GM12872 (cell line): Measurements from ENCODE around the gene EVC2.

ENCODE experiments used
- TF ChIP-seq, protein P1 (sequence below): IDR thresholded peaks from 3 replicates; pipeline ENCODE4 v1.5.1; 2011; ENCODE audit warnings: low read depth, mild to moderate bottlenecking, low read length, moderate library complexity; ENCODE audit not compliant: insufficient read depth

Gene EVC2, protein sequence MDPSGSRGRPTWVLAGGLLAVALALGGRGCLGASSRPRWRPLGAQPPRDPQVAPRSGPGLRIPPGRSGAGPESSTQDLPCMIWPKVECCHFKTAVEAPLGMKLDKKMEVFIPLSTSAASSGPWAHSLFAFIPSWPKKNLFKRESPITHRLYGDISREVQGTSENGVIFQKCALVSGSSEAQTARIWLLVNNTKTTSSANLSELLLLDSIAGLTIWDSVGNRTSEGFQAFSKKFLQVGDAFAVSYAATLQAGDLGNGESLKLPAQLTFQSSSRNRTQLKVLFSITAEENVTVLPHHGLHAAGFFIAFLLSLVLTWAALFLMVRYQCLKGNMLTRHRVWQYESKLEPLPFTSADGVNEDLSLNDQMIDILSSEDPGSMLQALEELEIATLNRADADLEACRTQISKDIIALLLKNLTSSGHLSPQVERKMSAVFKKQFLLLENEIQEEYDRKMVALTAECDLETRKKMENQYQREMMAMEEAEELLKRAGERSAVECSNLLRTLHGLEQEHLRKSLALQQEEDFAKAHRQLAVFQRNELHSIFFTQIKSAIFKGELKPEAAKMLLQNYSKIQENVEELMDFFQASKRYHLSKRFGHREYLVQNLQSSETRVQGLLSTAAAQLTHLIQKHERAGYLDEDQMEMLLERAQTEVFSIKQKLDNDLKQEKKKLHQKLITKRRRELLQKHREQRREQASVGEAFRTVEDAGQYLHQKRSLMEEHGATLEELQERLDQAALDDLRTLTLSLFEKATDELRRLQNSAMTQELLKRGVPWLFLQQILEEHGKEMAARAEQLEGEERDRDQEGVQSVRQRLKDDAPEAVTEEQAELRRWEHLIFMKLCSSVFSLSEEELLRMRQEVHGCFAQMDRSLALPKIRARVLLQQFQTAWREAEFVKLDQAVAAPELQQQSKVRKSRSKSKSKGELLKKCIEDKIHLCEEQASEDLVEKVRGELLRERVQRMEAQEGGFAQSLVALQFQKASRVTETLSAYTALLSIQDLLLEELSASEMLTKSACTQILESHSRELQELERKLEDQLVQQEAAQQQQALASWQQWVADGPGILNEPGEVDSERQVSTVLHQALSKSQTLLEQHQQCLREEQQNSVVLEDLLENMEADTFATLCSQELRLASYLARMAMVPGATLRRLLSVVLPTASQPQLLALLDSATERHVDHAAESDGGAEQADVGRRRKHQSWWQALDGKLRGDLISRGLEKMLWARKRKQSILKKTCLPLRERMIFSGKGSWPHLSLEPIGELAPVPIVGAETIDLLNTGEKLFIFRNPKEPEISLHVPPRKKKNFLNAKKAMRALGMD

DNA sequence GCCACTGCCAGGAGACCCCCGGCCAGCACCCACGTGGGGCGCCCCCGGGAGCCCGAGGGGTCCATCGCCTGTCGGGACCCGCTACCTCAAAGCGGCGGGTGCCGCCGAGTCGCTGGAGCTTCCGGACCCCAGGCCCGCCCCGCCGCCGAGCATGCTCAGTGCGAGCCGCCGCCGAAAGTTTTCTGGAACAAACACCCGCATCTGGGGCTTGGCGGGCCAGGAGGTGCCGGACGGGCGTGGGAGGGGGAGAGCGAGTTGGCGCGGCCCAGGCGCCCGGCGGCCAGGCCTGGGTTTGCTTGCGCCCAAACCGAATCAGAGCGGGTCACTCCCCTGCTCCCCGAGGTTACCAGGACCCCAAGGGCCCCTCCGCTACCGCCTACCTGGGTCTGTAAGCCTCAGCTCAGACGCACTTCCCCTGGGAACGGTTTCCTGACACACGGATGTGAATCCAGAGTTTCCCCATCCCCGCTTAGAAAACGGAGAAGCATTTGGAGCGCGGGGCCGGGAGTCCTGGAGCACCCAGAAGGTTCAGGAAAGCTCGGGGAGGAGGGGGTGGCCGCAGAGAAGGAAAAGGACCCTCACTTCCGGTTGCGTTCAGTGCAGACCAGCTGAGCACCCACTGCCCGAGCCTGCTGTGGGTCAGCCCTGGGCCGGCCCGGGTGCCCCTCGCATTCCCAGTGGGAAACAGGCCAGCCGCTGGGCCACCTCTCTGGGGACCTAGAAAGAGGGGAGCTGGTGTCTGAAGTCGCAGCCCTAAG is at the start of gene EVC2:
EVC2 (minus strand) TSS at position 111 of the 758 bp plus-strand sequence; CDS start at position 65, 46 bp downstream.
- TF ChIP-seq, protein P1, sequence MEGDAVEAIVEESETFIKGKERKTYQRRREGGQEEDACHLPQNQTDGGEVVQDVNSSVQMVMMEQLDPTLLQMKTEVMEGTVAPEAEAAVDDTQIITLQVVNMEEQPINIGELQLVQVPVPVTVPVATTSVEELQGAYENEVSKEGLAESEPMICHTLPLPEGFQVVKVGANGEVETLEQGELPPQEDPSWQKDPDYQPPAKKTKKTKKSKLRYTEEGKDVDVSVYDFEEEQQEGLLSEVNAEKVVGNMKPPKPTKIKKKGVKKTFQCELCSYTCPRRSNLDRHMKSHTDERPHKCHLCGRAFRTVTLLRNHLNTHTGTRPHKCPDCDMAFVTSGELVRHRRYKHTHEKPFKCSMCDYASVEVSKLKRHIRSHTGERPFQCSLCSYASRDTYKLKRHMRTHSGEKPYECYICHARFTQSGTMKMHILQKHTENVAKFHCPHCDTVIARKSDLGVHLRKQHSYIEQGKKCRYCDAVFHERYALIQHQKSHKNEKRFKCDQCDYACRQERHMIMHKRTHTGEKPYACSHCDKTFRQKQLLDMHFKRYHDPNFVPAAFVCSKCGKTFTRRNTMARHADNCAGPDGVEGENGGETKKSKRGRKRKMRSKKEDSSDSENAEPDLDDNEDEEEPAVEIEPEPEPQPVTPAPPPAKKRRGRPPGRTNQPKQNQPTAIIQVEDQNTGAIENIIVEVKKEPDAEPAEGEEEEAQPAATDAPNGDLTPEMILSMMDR: no peak

DNA sequence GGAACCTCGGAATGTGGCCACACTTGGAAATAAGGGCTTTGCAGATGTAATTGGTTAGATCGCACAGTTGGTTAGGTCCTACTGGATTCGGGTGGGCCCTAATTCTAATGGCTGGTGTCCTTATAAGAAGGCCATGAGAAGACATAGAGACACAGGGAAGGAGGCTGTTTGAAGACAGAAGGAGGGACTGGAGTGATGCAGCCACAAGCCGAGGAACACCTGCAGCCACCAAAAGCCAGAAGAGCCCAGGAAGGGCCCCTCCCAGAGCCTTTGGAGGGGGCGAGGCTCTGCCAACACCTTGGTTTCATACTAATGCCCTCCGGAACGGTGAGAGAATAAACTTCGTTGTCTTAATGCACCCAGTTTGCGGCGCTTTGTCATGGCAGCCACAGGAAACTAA is 49.6 kb upstream of the EVC2 start:
- TF ChIP-seq, protein P1: no peak

DNA sequence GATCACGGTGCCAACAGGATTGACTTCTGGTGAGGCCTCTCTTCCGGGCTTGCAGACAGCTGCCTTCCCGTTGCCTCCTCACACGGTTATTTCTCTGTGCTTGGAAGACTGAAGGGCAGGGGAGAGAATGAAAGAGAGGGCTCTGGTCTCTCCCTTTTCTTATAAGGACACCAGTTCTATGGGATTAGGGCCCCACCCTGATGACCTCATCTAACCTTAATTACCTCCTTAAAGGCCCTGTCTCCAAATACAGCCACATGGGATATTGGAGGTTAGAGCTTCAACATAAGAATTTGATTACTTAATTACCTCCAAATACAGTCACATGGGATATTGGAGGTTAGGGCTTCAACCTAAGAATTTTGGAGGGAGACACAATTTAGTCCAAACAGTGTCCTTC is 49.2 kb upstream of the EVC2 start:
- TF ChIP-seq, protein P1: no peak

DNA sequence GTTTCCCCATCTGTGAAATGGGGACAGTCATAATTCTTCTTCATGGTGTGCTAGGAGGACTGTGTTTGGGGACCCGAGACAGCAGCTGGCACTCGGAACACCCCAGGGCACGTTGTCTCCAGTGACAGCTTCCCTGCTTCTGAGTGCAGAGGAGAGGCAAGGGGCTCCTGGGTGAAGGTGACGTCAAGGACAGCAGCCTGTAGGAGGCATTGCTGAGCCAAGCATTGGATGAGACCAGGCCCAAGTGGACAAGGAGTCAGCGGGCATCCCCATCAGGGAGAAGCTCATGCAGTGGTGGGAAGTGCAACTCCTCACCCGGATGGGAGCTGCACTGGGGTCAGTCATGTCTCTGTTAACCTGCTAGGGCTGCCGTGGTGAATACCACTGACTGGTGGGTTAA is 48.7 kb upstream of the EVC2 start:
- TF ChIP-seq, protein P1: no peak

DNA sequence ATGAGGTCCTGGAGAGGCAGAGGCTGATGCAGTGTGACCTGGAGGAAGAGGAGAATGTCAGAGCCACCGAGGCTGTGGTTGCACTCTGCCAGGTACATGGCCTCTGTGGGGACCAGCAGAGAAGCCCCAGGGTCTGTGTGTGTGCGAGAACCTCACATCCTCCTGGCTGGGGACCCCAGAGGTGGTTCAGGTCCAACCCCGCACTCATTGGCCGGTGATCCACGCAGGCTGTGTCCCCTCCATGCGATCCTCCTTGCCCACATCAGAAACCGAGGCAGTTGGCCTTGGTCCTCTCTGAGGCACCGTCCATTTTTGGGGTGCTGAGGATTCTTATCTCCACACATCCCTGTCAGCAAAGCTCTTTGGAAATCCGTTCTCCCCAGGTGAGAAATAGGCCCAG is 47.9 kb upstream of the EVC2 start:
- TF ChIP-seq, protein P1: no peak

DNA sequence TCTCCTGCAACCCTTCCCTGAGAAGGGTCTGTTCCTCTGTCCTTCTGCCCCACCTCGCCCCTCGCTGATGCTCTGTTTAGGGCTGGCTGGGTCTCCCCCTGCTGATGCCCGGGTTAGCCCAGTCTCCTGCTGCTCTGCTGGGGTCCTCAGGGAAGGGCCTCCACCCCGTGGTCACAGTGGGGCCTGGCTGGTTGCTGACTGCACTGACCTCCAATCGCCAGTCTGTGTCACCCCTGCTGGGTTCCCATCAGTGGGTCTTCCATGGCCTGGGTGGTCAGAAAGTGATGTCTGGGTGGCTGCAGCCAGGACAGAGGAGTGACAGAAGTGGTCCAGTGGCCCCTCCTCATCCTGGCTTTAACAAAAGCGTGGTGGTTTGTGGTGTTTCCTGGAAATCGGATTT is 47.3 kb upstream of the EVC2 start:
- TF ChIP-seq, protein P1: no peak
